Epithelial cell of proximal tubule (primary cell): ENCODE measurements around the gene CREB3L2. TPM values are rescaled to one million over a fixed set of nuclear protein-coding genes. Genes with fewer than 3 reads are reported as not detected.

Source experiments
- DNase-seq: peaks from one replicate; pipeline ENCODE4 v3.0.0-alpha.2; 2011; ENCODE audit warnings: low read depth
- H3K4me3 ChIP-seq: 2 replicates; pipeline ENCODE4 v1.5.1; 2011; ENCODE audit warnings: low read depth, mild to moderate bottlenecking, low read length
- total RNA-seq: library from RNA; depleted of rRNA; stranded (reverse); fragments of >200 nt; gene quantifications from 2 replicates; pipeline ENCODE4 v1.2.3, GENCODE V29; 2015
- TF ChIP-seq, protein P1 (sequence below): conservative IDR thresholded peaks from 2 replicates; pipeline ENCODE4 v1.5.1; 2012; ENCODE audit warnings: low read depth, mild to moderate bottlenecking, low read length

The CREB3L2 gene
- total RNA-seq, 1 donor from 2014 or later: 18.3 TPM

DNA sequence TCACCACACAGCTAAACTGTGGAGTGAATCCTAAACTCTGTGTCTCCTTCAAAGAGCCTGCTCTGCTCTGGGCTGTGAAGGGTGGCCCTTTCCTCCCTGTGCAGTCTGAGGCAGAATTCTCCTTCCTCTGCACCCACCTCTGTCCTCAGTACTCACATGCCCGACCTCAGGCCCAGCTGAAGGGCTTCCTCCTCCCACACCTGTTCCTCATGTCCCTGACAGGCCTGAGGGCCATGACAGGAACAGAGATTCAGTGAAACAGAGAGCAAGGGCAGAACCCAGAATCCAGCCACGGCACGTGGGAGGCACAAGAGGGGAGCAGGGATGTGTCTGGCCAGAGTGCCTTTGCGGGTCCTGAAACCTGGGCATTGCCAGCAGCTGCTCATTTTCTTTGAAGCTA is 13.9 kb downstream of the CREB3L2 start:
- TF ChIP-seq, protein P1, sequence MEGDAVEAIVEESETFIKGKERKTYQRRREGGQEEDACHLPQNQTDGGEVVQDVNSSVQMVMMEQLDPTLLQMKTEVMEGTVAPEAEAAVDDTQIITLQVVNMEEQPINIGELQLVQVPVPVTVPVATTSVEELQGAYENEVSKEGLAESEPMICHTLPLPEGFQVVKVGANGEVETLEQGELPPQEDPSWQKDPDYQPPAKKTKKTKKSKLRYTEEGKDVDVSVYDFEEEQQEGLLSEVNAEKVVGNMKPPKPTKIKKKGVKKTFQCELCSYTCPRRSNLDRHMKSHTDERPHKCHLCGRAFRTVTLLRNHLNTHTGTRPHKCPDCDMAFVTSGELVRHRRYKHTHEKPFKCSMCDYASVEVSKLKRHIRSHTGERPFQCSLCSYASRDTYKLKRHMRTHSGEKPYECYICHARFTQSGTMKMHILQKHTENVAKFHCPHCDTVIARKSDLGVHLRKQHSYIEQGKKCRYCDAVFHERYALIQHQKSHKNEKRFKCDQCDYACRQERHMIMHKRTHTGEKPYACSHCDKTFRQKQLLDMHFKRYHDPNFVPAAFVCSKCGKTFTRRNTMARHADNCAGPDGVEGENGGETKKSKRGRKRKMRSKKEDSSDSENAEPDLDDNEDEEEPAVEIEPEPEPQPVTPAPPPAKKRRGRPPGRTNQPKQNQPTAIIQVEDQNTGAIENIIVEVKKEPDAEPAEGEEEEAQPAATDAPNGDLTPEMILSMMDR: no peak
- H3K4me3 ChIP-seq: no peak overlapping the region
- DNase-seq: no peak

DNA sequence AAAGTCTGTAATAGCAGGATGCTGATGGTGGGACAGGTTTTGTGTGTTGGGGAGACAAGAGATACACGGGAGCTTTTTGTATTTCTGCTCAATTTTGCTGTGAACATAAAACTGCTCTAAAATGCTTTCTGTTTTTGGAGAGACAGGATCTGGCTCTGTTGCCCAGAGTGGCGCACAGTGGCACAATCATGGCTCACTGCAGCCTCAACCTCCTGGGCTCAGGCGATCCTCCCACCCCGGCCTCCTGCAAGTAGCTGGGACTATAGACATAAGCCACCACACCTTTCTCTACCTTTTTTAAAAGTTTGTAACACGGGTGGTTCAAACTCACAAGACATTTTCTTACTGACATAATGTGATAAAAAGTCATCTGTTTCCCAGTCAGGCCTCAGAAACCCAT is 14.3 kb downstream of the CREB3L2 start:
- TF ChIP-seq, protein P1: no peak
- DNase-seq: no peak
- no peak overlapping the region for H3K4me3 ChIP-seq

DNA sequence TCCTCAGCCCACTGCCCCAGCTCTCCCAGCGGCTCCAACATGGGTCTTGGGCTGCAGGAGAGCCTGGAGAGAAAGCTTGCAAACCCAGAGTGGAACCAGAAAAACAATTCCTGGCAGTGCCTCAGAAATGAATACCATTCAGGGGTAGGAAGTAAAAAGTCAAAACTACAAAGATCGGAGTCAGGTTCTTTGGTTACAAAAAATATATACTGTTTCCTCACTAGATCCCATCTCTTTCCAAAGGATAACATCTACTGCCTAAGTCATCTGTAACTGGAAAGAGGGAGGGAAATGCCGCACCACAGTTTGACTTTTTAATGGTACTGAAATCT is 14.9 kb downstream of the CREB3L2 start:
- no peak for DNase-seq
- no peak overlapping the region for H3K4me3 ChIP-seq
- TF ChIP-seq, protein P1: no peak

DNA sequence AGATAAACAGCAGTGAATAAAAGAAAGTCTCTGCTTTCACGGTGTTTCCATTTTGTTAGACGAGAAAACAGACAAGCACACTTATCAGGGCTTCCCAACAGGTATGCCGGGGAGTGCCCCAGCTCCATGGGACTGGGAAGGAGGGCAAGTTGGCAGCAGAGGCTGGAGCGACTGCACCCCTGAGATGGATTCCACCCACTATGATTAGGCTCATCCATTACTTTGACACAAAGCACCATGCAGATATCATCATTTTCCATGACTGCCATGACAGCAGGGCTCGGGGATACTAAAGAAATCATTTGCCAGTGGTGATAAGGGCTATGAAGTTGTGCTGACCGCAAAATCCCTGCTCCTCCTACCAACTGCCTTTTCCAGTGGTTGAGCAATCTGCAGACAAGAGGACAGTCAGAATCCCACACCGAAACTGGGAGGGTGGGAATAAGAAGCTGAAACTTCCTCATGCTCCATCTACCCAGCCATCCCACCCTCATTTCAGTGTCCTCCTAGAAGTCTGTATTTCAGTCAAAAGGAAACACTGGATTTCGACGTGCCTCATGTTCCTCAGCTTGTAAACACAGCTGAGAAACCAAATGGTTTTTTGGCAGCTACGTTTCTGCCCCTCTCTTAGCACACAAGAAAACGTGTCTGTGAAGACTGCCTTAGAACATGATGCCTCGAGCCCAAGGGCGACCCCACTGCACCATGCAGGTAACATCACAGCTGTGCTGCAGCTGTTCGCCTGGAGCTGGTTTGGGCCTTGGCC is 15.5 kb downstream of the CREB3L2 start:
- H3K4me3 ChIP-seq: no peak overlapping the region
- TF ChIP-seq, protein P1: no peak
- no peak for DNase-seq

DNA sequence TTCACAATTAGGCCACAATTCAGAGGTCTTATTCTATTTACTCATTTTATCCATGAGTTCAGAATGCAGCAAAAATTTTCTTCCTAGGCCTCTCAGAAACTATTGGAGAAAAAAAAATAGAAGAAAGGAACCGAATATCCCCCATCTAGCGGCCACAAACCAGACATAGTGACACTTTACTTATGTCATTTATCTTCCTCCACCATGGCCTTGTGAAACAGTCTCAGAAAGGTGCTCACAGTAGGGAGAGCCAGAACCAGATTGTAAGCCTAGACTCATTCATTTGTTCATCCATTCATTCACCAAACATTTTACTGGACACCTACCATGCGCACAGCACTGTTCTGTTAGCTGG is 16.0 kb downstream of the CREB3L2 start:
- TF ChIP-seq, protein P1: no peak
- no peak overlapping the region for H3K4me3 ChIP-seq
- no peak for DNase-seq

DNA sequence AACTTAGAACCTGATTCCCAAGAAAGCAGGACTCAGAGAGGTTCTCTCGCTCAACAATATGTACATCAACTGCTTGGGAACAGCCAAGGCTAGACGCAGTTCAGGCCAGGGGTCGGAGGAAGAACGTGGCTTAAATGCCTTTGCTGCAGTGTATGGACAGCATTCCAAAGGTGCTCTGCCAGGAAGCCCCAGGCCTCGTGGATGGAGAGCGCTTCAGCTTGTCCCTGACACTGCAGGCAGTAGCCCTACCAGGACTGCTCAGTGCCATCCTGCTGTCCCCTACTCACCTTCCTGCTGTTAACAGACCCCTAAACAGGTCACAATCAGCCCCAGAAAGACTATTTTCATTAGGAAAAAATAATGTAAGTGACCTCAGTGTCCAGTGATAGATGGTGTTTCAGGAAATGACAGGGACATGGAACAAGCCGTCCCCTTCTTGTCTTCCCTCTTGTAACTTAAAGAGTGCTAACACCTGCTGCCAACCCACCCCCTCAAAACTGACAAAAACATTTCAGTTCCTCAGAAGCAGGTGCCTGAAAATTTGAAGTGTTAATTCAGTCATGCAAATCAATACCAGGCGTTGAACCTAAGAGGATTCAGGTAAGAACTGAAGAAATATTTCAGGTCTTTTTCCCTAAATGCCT is 16.5 kb downstream of the CREB3L2 start:
- TF ChIP-seq, protein P1: no peak
- no peak for DNase-seq
- no peak overlapping the region for H3K4me3 ChIP-seq
